ENCODE data around the gene CAPNS2.

- no peak for TF ChIP-seq CTCF (IDR thresholded peaks at IDR 0.05 in 2 of 3, conservative IDR thresholded peaks at IDR 0.05 in 1 of 3; ENCODE audit: borderline replicate concordance in 1 of 3, insufficient read depth in 1 of 3, low read depth in 2 of 3, low read length in 2 of 3)
- no peak for TF ChIP-seq REST (IDR thresholded peaks at IDR 0.05; ENCODE audit: low read depth)
- TF ChIP-seq EZH2 (IDR thresholded peaks at IDR 0.05) = no peak
- TF ChIP-seq POLR2A (IDR thresholded peaks at IDR 0.05; ENCODE audit: borderline replicate concordance, extremely low read depth, insufficient read depth, insufficient read length) = no peak
- TF ChIP-seq MAX (IDR thresholded peaks at IDR 0.05) = no peak
- TF ChIP-seq ZFX (IDR thresholded peaks at IDR 0.05) = no peak
Measured at GRCh38 chr16:55559233-55559632, 7.3 kb upstream of the CAPNS2 start.

Measured in HCT116 (cell line).